ENCODE results near the gene EVL.
A peak's percentile ranks its signal among the peaks of the same experiment; 100 is the strongest.

EVL gene

GRCh38 chr14:100159094-100159864, 94.1 kb downstream of the EVL start, which contains the start of gene DEGS2:
DEGS2 (minus strand) TSS chr14:100159645; CDS start chr14:100159587, 58 bp downstream.
- TF ChIP-seq CTCF (IDR thresholded peaks at IDR 0.05; ENCODE audit: low read depth, low read length), result no peak
- DNase-seq (ENCODE audit: low read depth in 2 of 2), result no peak
- peak within 1 kb of the TSS in 1 of 2 donors; percentile 10 for H3K4me3 ChIP-seq (replicated peaks in 1 of 2; ENCODE audit: low read depth in 2 of 2, low read length in 2 of 2)

GRCh38 chr14:100159865-100160533, 94.8 kb downstream of the EVL start:
- no peak overlapping the region for H3K4me3 ChIP-seq (replicated peaks in 1 of 2; ENCODE audit: low read depth in 2 of 2, low read length in 2 of 2)
- TF ChIP-seq CTCF (IDR thresholded peaks at IDR 0.05; ENCODE audit: low read depth, low read length), result no peak

GRCh38 chr14:100160534-100160916, 95.3 kb downstream of the EVL start:
- DNase-seq (ENCODE audit: low read depth in 2 of 2), result no peak
- no peak overlapping the region for H3K4me3 ChIP-seq (replicated peaks in 1 of 2; ENCODE audit: low read depth in 2 of 2, low read length in 2 of 2)
- no peak for TF ChIP-seq CTCF (IDR thresholded peaks at IDR 0.05; ENCODE audit: low read depth, low read length)

More at GRCh38 chr14:100159865-100160533, 94.8 kb downstream of the EVL start:
- DNase-seq (ENCODE audit: low read depth in 2 of 2), result no peak

GRCh38 chr14:100165376-100165775, 100.2 kb downstream of the EVL start:
- no peak overlapping the region for H3K4me3 ChIP-seq (replicated peaks in 1 of 2; ENCODE audit: low read depth in 2 of 2, low read length in 2 of 2)
- no peak for DNase-seq (ENCODE audit: low read depth in 2 of 2)
- no peak for TF ChIP-seq CTCF (IDR thresholded peaks at IDR 0.05; ENCODE audit: low read depth, low read length)

GRCh38 chr14:100165831-100166440, 100.7 kb downstream of the EVL start:
- no peak for TF ChIP-seq CTCF (IDR thresholded peaks at IDR 0.05; ENCODE audit: low read depth, low read length)
- H3K4me3 ChIP-seq (replicated peaks in 1 of 2; ENCODE audit: low read depth in 2 of 2, low read length in 2 of 2), result no peak overlapping the region
- no peak for DNase-seq (ENCODE audit: low read depth in 2 of 2)

- DNase-seq (ENCODE audit: low read depth in 2 of 2), result no peak
- H3K4me3 ChIP-seq (replicated peaks in 1 of 2; ENCODE audit: low read depth in 2 of 2, low read length in 2 of 2), result no peak overlapping the region
- TF ChIP-seq CTCF (IDR thresholded peaks at IDR 0.05; ENCODE audit: low read depth, low read length), result no peak
Observed at GRCh38 chr14:100168506-100168905, 103.3 kb downstream of the EVL start.

Data from cardiac fibroblast (primary cell).